ENCODE data around the gene THBS2.

- TF ChIP-seq NRF1 (conservative IDR thresholded peaks at IDR 0.05; ENCODE audit: low read depth, low read length): no peak
- no peak for TF ChIP-seq MTA3 (IDR thresholded peaks at IDR 0.05; ENCODE audit: borderline replicate concordance, low read length)
- no peak for TF ChIP-seq CTCF (IDR thresholded peaks at IDR 0.05 in 2 of 3, conservative IDR thresholded peaks at IDR 0.05 in 1 of 3; ENCODE audit: control insufficient read depth in 2 of 3, extremely low read depth in 1 of 3, insufficient read depth in 1 of 3, low read depth in 3 of 3, low read length in 3 of 3)
- no peak for TF ChIP-seq RAD21 (IDR thresholded peaks at IDR 0.05; ENCODE audit: insufficient read depth, low read depth, low read length)
- TF ChIP-seq RFX5 (IDR thresholded peaks at IDR 0.05; ENCODE audit: low read depth, low read length): no peak
- TF ChIP-seq EZH2 (IDR thresholded peaks at IDR 0.05; ENCODE audit: borderline replicate concordance, control insufficient read depth, low read depth, low read length): no peak
Observed at GRCh38 chr6:169169941-169170582, 83.6 kb downstream of the THBS2 start.

Data from GM12878 (cell line).